Measurements from ENCODE around the gene CACNA1G.

CACNA1G gene

DNA sequence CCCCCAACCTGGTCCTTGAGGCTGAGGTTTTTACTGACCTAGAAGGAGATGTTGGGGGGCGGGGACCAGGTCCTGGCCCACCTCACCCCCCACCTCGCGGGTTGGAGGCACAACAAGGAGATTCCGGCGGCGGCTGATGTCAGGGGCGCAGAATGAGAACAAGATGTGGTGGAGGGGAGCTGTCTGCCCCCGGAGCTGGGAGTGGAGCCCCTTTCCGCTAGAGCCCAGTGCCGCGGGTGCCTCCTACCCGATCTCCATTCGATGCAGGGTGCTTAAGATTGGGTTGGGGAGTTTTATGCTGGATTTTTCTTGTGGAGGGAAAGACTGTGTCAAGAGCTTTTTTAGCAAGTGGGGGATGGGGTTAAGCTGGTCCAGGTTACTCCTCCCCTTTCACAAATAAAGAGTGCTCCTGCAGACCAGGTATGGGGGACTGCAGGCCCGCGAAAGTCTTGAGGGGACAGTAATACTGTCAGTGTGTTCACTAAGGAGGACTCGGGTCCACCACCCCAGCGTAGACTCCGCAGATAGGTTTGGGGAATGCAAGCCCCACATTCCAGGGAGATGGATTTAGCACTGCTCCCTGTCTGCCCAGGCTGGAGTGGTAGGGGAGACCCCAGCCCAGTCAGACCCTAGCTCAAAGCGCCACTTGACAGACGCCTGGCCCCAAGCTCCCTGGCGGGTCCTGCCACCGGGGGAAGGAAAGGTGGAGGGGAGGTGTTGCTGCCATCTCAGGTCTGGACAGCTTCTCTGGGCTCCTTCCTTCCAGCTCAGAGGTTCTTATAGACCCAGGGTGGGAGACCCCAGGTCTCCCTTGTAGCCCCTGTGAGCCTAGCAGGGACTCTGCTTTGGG lies 2.0 kb downstream of the CACNA1G start:
- TF ChIP-seq, protein P1, sequence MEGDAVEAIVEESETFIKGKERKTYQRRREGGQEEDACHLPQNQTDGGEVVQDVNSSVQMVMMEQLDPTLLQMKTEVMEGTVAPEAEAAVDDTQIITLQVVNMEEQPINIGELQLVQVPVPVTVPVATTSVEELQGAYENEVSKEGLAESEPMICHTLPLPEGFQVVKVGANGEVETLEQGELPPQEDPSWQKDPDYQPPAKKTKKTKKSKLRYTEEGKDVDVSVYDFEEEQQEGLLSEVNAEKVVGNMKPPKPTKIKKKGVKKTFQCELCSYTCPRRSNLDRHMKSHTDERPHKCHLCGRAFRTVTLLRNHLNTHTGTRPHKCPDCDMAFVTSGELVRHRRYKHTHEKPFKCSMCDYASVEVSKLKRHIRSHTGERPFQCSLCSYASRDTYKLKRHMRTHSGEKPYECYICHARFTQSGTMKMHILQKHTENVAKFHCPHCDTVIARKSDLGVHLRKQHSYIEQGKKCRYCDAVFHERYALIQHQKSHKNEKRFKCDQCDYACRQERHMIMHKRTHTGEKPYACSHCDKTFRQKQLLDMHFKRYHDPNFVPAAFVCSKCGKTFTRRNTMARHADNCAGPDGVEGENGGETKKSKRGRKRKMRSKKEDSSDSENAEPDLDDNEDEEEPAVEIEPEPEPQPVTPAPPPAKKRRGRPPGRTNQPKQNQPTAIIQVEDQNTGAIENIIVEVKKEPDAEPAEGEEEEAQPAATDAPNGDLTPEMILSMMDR (IDR thresholded peaks at IDR 0.05; ENCODE audit: unreplicated experiment in 3 of 3): no peak
- Mint-ChIP-seq H3K27ac (peak overlapping the region; percentile 77 to 94 (median 92)), H3K36me3 (ENCODE audit: low read depth) (no peaks in the 10 kb centered on the region), H3K9me3 (no peaks in the 10 kb centered on the region), H3K4me3 (peak overlapping the region; percentile 84 to 90 (median 89)), H3K27me3 (ENCODE audit: low read depth) (peaks cover 74% of the 10 kb centered on the region), H3K4me1 (peaks cover 64% of the 10 kb centered on the region)

DNA sequence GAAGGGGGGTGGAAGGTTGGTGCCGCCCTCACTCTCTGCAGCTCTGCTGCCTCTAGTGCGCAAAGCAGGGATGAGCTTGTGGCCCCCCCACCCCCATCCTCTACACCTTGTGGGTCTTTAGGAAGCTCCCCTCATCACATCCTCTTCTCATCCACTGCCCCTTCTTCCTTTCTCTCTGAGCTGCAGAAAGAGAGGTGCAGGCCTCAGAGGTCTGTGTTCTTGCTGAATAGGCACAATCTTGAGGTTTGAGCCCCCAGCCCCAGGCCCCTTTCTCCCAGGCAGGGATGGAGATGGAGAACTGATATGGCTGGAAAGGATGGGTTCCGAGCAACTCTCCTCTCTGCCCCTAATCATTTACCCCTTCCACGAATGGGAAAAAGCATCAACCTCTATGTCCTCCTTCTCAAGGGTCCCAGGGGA lies 2.6 kb downstream of the CACNA1G start:
- peaks cover 64% of the 10 kb centered on the region for H3K4me1 Mint-ChIP-seq
- H3K9me3 Mint-ChIP-seq: no peaks in the 10 kb centered on the region
- TF ChIP-seq, protein P1 (IDR thresholded peaks at IDR 0.05; ENCODE audit: unreplicated experiment in 3 of 3): peak in 1 of 3 experiments; percentile 20
- peaks cover 74% of the 10 kb centered on the region for H3K27me3 Mint-ChIP-seq (ENCODE audit: low read depth)
- peak overlapping the region; percentile 84 to 90 (median 89) for H3K4me3 Mint-ChIP-seq
- no peaks in the 10 kb centered on the region for H3K36me3 Mint-ChIP-seq (ENCODE audit: low read depth)
- peak overlapping the region; percentile 52 to 99 (median 92) for H3K27ac Mint-ChIP-seq

DNA sequence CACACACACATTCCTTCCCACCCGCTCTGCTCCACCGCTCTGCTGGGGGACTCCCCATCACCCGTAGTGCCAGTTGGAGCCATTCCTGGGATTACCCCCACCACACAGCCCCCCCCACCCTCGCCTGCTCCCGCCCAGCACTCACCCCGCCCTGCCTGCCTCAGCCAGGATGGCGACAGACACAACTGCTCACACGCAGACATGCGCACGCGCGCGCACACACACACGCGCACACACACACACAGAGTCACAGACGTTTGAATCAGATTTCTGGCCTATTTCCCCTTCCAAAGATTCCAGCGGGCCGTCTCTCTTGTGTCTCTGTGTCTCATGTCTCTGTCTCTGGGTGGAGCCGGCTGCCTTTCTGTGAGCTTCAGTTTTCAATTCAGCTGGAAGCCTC lies 4.4 kb downstream of the CACNA1G start:
- TF ChIP-seq, protein P1 (IDR thresholded peaks at IDR 0.05; ENCODE audit: unreplicated experiment in 3 of 3): no peak
- Mint-ChIP-seq H3K4me1 (peaks cover 60% of the 10 kb centered on the region), H3K36me3 (ENCODE audit: low read depth) (peaks cover 2% of the 10 kb centered on the region), H3K27me3 (ENCODE audit: low read depth) (peaks cover 58% of the 10 kb centered on the region), H3K9me3 (no peaks in the 10 kb centered on the region), H3K27ac (peak overlapping the region; percentile 86 to 99 (median 92)), H3K4me3 (peak overlapping the region; percentile 73 to 81 (median 81))

DNA sequence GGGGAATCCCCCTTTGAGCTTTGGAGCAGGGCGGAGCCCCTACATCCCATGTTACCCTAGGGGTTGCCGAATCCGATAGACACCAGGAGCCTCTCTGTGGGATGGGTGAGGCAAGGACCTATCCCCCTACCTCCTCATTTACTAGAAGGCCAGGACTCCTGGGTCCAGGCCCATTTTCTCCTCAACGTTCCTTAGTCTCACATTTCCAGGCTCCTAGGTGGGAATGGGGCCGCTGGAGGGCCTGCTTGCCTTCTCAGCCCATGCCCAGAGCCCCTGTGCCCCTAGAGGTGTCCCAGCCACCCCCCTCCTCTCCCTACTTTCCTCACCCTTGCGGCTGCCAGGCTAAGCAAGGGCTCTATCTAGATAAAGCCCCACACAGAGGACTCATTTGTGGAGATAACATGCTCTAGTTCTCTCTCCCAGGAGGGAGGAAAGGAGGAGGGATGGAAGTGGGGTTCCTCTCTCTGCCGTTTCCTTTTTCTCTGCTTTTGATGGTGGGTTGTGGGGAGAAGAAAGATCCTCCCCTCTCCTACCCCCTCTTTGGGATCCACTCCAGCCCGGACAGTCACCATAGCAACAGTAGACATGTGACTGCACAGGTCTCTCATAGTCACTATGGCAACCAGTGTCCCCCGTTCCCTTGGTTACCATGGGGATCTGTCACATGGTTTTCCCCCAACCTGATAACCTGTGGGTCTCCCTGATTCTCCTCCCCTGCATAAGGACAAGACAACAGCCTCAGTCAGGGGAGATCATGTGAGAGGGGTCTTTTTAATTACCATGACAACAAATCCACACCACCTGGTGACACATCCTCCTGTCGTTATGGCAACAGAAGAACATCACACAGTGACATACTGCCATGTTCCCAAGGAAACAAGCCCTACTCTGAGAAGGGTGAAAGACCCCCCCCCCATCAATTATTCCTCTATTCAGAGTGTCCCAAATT lies 5.2 kb downstream of the CACNA1G start:
- H3K4me3 Mint-ChIP-seq: peak overlapping the region; percentile 54 to 65 (median 61)
- peaks cover 57% of the 10 kb centered on the region for H3K27me3 Mint-ChIP-seq (ENCODE audit: low read depth)
- peak overlapping the region; percentile 86 to 99 (median 92) for H3K27ac Mint-ChIP-seq
- peaks cover 60% of the 10 kb centered on the region for H3K4me1 Mint-ChIP-seq
- H3K9me3 Mint-ChIP-seq: no peaks in the 10 kb centered on the region
- TF ChIP-seq, protein P1 (IDR thresholded peaks at IDR 0.05; ENCODE audit: unreplicated experiment in 3 of 3): no peak
- peaks cover 4% of the 10 kb centered on the region for H3K36me3 Mint-ChIP-seq (ENCODE audit: low read depth)

DNA sequence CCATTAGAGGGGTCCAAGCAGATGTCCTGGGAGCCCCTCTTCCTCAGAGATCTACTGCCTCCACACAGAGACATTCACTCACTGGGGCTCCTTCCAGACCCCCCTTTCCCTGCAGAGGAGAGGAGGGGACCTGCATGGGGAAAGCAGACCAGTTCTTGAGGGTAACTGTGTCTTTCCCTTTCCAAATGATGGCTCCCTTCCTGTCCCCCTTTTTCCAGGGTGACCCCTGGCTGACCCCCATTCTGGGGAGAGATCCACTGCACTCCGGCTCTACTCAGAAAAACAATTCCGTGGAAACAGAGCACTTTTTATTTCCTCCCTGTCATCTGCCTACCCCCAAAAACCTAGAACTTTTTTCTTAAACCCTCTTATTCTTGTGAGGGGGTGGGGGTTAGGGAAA lies 6.4 kb downstream of the CACNA1G start:
- Mint-ChIP-seq H3K27ac (peak overlapping the region; percentile 29 to 92 (median 70)), H3K9me3 (no peaks in the 10 kb centered on the region), H3K4me1 (peaks cover 60% of the 10 kb centered on the region), H3K4me3 (peak overlapping the region in 2 of 3 experiments; percentile 50 to 61), H3K36me3 (ENCODE audit: low read depth) (peaks cover 12% of the 10 kb centered on the region), H3K27me3 (ENCODE audit: low read depth) (peaks cover 57% of the 10 kb centered on the region)
- TF ChIP-seq, protein P1 (IDR thresholded peaks at IDR 0.05; ENCODE audit: unreplicated experiment in 3 of 3): no peak

Measured in nephron (organoid).